Measurements from ENCODE around the gene EIF4A3.
"Not testable (repeated sequence)": the region's sequence is repeated elsewhere in the genome, so short reads cannot be mapped to it uniquely, and the experiment has no call there.

The EIF4A3 gene

GRCh38 chr17:80171681-80172080, 24.8 kb upstream of the EIF4A3 start:
- no peak for DNase-seq (ENCODE audit: low read depth)

- DNase-seq (ENCODE audit: low read depth): no peak
Measured at GRCh38 chr17:80169784-80170500, 23.0 kb upstream of the EIF4A3 start, which contains the start of gene CARD14. CARD14 (plus strand) TSS chr17:80170030; CDS start chr17:80181439, 11,409 bp downstream.

GRCh38 chr17:80169107-80169506, 22.2 kb upstream of the EIF4A3 start:
- DNase-seq (ENCODE audit: low read depth): no peak

GRCh38 chr17:80168371-80168770, 21.4 kb upstream of the EIF4A3 start:
- no peak for DNase-seq (ENCODE audit: low read depth)

GRCh38 chr17:80166446-80166845, 19.5 kb upstream of the EIF4A3 start:
- no peak for DNase-seq (ENCODE audit: low read depth)

DNA sequence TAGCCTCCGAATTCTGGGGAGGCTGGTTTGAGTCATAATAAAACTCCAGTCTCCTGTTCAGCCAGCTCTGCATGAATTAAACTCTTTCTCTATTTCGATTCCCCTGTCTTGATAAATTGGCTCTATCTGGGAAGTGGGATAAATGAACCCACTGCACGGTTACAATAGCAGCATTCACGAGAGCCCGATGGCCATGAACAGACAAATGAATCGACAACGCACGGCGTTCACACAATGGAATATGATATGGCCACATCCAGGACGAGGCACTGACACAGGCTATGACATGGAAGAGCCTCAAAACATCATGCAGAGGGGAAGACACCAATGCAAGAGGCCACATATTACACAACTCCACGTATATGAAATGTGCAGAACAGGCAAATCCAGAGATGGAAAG, 17.3 kb upstream of the EIF4A3 start:
- no peak for DNase-seq (ENCODE audit: low read depth)

DNA sequence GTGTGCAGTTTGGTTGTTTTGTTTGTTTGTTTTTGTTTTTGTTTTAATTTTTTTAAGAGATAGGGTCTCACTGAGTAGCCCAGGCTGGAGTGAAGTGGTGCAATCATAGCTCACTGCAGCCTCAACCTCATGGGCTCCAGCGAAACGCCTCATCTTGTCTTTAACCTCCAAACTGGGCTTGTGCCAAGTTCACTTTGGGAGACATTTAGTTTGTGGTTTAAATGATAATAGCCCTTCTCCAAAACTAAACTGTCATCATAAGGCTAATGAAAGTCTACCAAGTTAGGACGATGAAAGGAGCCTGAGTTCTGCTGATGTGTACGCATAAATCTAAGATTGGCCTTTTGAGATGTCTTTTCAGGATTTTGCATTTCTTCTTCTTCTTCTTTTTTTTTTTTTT, 16.4 kb upstream of the EIF4A3 start:
- DNase-seq (ENCODE audit: low read depth): no peak

- no peak for DNase-seq (ENCODE audit: low read depth)
Measured at GRCh38 chr17:80160536-80160935, 13.6 kb upstream of the EIF4A3 start.

DNA sequence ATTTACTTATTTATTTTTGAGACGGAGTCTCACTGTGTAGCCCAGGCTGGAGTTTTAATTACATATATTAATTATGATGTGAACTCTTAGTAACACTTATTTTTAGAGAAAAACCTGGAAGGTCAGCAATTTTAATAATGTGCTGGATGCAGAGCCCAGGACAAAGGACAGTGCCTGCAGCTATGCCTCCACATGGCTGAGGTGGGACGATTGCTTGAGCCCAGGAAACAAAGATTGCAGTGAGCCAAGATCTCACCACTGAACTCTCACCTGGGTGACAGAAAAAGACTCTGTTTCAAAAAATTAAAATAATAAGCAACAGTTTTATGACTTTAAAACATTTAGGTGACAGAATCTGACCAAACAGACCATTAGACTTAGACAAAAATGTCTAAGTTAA, 11.9 kb upstream of the EIF4A3 start:
- DNase-seq (ENCODE audit: low read depth): no peak

GRCh38 chr17:80155600-80155999, 8.7 kb upstream of the EIF4A3 start:
- DNase-seq (ENCODE audit: low read depth): not testable (repeated sequence)

DNA sequence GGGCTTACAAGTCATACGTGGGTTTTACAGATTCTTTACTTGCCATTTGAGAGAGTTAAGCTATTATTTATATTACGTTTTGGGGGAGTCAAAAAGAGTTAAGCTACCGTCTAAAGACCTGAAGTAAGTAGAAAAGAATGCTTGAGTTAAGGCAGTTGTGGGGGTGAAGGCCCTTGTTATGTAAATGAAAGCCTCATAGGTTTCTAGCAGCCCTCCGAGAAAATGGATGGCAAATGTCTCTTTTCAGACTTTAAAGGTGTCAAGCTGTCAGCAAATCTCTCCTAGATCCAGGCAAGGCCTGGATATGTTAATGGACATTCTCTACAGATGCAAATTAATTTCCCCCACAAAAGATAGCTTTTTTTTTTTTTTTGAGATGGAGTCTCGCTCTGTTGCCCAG, 7.2 kb upstream of the EIF4A3 start:
- no peak for DNase-seq (ENCODE audit: low read depth)

- DNase-seq (ENCODE audit: low read depth): no peak
Measured at GRCh38 chr17:80153004-80153403, 6.1 kb upstream of the EIF4A3 start.

- DNase-seq (ENCODE audit: low read depth): no peak
Measured at GRCh38 chr17:80152081-80152702, 5.3 kb upstream of the EIF4A3 start.

DNA sequence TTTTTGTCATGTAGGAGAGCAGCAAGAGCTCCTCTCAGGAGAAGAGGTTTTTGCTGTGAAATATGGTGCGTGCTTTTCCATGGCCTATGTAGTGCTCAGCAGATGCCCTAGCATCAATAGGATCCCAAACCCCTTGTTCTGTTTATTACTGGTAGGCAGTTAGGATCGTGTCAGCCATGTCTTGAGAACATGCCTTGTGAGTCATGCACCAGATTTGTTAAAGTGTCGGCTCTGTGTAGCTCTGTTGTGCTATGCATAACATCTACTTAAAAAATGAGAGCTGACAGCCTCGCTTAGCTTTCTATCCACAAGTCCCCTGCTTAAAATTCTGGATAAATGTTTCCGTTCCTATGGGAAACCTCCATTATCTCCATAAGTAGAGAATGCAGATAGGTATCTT, 4.4 kb upstream of the EIF4A3 start:
- DNase-seq (ENCODE audit: low read depth): no peak

DNA sequence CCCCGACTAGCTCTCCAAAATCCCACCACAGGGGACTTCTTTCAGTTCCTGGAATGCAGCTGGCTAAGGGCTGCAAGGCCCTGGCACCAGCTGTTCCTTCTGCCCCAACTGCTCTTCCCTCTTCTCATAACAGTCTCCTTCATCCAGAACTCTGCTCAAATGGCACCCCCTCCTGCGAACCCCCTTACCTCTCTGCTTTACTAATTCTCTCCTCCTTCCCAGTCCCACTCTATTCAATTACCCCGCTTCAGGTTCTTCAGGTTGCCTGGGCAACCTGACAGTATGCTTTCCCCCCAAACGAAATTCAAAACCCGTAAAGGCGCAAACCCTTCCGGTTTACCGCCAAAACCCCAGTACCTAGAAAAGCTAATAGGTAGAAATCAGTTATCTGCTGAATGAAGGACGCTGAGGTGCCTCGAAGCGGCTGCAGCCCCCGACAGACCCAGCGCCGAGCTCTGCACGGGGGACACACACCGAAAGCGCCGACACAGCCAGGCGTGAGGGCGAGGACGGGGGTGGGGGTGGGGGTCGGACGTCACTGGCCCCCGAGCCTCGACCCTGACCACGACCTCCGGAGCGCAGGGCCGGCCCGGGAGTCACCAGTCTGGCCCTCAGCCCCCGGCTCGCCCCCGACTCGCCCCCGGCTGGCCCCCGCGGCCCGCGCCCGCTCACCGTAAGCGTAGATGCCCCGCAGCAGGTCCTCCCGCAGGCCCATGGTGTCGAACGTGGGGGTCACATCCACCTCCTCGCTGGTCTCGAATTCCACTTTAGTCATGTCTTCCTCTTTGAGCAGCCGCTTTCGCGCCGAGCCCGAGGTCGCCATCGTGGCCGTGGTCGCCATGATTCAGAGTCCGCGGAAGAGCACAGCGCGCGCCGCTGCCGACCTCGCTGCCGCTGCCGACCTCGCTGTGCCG, 550 bp downstream of the EIF4A3 start:
- no peak for DNase-seq (ENCODE audit: low read depth)

DNA sequence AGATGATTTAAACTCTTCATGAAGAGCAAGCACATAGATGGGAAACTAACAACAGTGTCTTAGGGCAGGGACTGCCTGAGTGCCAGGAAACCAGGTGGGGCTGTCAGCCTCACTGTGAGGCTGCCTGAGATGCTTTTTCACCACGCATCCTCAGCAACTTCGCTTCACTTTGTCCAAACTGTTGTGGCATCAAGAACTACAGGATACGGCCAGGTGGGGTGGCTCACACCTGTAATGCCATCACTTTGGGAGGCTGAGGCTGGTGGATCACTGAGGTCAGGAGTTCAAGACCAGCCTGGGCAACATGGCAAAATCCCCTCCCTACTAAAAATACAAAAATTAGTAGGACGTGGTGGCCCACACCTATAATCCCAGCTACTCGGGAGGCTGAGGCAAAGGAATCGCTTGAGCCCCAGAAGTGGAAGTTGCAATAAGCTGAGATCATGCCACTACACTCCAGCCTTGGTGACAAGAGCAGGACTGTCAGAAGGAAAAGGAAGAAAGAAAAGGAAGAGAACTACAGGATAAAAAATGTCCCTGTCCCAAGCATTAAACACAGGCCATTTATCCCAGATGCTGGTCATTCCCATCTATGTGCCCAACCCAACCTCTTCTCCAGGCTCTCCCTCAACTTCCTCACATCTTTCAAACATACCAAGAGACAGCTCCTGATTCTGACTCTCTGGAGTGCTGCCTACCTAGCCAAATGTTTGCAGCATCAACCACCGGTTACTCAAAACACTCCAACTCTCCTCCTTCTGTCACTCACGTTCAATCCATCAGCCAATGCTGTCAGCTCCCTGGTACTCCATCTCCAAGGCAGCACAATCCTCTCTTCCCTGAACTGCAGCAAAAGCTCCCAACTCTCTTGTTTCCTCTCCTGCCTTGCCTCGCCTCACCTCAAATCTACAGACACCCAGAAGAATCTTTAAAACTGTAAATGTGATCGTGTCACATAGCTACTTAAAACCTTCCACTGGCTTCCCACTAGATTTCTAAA, 1.6 kb downstream of the EIF4A3 start:
- DNase-seq (ENCODE audit: low read depth): no peak

DNA sequence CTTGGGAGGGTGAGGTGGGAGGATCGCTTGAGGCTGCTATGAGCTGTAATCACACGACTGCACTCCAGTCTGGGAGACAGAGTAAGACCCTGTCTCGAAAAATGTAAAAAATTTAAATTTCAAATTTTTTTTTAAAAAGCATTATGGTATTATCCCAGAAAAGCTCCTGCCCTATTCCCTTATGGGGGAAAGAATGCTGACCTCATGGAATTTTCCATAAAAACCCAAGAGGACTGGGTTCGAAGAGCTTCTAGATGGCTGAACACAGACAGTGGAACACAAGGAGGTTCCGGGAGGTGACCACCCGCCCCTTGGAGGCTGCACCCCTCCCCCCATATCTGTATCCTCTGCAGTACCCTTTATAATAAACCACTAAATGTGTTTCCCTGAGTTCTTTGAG, 4.0 kb downstream of the EIF4A3 start:
- DNase-seq (ENCODE audit: low read depth): no peak

DNA sequence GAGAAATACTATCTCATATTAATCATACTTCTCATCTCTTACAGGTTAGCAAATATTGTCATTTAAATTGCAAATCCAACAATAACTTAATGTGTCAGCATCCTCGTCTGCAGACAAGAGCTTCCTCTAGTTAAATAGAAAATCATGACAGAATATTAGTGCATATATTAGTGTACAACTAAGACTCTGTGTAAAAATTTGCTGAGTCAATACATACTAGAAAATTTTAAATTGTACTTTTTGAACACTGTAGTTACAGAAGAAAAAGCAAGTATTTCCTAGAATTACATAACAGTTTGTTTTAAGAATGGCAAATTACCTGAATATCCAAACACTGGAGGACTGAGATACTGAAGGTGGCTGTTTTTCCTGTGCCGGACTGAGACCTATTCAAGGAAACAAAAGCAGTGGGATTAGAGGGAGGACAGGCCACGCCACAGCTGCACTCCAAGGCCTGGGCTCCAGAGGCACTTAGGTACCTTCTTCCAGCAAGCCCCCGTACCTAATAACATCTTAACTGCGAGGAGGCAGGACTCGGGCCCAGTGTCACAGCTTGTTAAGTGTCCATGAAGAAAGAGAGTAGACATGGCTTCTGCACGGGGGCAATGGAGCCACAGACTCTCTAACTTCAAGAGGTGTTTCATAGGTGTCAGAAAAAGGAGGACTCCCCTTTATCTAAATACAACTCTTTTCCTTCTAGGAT, 5.3 kb downstream of the EIF4A3 start:
- DNase-seq (ENCODE audit: low read depth): no peak

DNA sequence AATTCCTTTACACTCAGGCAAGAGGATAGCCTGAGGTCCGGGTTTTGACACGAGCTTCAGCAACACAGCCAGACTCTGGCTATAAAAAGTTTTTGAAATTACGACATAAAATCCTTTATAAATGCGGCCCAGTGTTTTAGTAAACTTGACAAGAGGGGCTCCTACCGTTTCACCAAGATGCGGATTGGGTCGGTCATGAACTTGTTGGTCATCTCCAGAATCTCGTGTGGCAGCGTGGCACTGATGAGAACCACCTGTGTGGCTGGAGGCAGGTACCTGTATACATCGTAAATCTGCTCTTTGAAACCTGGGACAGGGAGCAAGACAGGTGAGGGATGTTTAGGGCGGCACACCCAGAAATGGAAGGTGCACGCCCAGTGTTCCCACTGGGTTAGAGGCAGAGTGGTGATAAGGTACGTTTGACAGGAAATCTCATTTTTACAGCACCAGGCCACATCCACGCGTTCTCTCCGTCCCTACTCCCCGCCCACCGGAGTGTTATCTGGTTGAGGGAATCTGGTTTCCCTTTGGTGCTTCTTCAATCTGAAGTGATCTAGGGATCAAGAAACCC, 8.0 kb downstream of the EIF4A3 start:
- DNase-seq (ENCODE audit: low read depth): no peak

- DNase-seq (ENCODE audit: low read depth): no peak
Measured at GRCh38 chr17:80137131-80137530, 9.8 kb downstream of the EIF4A3 start.

DNA sequence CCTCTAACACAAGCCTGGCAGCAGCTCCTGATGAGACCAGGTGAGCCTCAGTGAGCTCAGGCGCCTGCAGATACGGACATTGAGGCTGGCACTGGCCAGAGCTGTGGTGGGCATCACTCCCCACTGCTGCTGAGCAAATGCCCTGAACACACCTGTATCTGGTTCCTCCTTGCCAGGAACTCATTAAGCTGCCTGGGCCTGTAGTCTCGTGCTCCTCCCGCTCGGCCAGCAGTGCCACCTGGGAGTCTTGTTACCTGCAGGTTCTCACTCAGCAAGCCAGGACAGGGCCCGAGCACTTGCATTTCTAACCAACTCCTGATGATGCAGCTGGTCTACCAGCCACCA, 13.3 kb downstream of the EIF4A3 start:
- DNase-seq (ENCODE audit: low read depth): no peak
